Measurements from ENCODE around the gene SELL.

The SELL gene

DNA sequence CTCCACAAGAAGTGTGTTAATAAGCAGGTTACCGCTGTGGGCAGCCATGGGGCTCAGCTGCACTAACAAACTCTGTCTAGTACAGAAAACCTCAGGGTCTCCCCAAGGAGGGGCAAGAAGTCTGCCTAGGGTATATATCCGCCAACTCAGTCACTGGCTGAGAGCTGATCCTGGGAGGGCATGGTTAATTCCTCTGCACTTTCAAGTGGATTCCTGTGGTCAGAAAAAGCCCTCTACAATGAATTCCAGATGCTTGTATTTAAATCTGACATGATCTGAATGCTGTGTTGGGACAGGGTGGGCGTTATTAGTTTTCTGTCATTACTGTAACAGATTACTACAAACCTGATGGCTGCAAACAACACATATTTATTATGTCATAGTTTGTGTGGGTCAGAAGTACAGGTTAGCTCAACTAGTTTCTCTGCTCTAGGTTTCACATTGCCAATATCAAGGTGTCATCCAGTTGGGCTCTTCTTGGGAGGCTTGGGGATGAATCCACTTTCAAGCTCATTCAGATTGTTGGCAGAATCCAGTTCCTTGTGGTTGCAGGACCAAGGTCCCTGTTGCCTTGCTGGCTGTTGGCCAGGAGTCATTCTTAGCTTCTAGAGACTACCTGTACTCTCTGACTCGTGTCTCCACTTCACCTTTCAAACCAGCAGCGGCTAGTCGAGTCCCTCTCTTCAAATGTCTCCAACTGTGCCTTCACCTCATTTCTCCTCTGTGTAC, 30.4 kb upstream of the SELL start:
- in situ Hi-C loops (cut with MboI; ENCODE audit: low pct_unique_long_range_greater_than_20kb, low sequenced_read_pairs, unreplicated experiment): no loop called here
- TF ChIP-seq, protein P1, sequence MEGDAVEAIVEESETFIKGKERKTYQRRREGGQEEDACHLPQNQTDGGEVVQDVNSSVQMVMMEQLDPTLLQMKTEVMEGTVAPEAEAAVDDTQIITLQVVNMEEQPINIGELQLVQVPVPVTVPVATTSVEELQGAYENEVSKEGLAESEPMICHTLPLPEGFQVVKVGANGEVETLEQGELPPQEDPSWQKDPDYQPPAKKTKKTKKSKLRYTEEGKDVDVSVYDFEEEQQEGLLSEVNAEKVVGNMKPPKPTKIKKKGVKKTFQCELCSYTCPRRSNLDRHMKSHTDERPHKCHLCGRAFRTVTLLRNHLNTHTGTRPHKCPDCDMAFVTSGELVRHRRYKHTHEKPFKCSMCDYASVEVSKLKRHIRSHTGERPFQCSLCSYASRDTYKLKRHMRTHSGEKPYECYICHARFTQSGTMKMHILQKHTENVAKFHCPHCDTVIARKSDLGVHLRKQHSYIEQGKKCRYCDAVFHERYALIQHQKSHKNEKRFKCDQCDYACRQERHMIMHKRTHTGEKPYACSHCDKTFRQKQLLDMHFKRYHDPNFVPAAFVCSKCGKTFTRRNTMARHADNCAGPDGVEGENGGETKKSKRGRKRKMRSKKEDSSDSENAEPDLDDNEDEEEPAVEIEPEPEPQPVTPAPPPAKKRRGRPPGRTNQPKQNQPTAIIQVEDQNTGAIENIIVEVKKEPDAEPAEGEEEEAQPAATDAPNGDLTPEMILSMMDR (IDR thresholded peaks at IDR 0.05; ENCODE audit: extremely low read depth, insufficient read depth, missing control alignments): no peak
- no peak for DNase-seq (ENCODE audit: low spot score)

DNA sequence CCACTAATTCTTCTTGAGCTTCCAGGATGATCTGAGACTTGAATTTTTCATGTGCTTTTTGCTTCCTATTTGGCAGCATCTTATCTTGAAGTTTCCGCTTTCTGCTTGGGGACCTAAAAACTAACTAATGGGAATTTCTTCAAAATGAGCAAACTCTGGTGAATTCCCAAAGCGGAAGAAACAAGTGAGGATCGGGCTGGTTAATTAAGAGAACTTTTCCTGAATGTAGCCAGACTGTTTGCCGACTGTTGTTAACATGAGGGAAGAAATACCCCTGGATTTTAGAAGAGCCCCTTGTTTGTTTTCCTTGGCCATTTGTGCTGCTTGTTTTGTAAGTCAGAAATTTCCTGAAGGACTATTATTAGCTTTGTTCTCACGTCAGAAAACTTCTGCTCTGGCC, 28.6 kb upstream of the SELL start:
- no peak for DNase-seq (ENCODE audit: low spot score)
- in situ Hi-C loops (cut with MboI; ENCODE audit: low pct_unique_long_range_greater_than_20kb, low sequenced_read_pairs, unreplicated experiment): no loop called here
- TF ChIP-seq, protein P1 (IDR thresholded peaks at IDR 0.05; ENCODE audit: extremely low read depth, insufficient read depth, missing control alignments): no peak

DNA sequence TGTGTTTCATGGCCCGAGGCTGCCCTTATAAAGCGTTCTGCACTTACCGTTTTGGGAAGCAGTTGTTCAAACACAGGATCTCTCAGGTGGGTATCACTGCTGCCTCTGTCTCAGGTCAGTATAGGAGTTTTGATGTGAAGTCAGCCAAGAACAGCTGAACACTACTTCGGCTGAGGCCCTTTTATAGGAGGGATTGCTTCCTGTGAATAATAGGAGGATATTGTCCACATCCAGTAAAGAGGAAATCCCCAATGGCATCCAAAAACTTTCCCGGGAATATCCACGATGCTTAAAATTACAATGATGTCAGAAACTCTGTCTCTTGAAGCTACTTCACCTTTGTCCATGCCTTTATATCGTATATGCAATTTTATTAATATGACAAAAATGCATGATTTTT, 22.5 kb upstream of the SELL start, which contains the start of gene SELE:
Gene SELE, minus strand, starts transcription at position 156 of the 400 bp plus-strand sequence. CDS start 467 bp downstream, outside the sequence.
- in situ Hi-C loops (cut with MboI; ENCODE audit: low pct_unique_long_range_greater_than_20kb, low sequenced_read_pairs, unreplicated experiment): no loop called here
- no peak for DNase-seq (ENCODE audit: low spot score)
- TF ChIP-seq, protein P1 (IDR thresholded peaks at IDR 0.05; ENCODE audit: extremely low read depth, insufficient read depth, missing control alignments): no peak

DNA sequence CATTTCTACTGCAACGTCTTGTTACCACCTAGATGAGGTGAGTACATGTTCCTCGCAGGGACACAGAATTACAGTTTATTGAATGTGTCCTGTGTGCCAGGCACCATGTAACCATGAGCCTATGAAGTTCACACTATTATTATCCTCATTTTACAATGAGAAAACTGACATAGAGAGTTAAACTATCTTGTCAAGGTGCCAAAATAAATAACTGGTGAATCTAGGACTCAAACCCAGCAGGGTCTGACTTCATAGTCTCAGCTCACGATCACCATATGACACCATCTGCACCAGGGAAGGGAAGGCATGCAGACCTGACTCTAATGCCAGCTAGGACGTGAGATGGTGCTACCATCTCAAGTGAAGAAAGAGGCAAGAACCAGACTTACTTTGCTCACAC, 20.0 kb upstream of the SELL start:
- DNase-seq (ENCODE audit: low spot score): no peak
- TF ChIP-seq, protein P1 (IDR thresholded peaks at IDR 0.05; ENCODE audit: extremely low read depth, insufficient read depth, missing control alignments): no peak
- in situ Hi-C loops (cut with MboI; ENCODE audit: low pct_unique_long_range_greater_than_20kb, low sequenced_read_pairs, unreplicated experiment): no loop called here

DNA sequence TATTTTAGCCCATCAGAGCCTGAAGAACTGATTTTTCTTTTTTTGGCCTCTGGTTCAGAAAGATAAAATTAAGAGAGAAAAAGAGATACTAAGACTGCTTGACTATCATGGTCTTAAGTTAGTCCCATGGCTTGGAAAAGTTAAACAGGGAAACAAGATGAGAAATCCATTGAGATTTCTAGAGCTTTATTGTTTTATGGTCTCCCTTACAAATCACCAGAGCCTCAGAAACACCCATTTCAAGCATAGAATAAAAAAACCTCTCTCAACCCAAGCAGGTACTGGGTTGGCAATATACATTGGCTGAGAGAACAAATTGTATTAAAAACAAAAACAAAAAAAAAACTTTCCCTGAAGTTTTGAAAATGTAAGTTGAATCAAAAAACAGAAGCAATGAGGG, 18.6 kb upstream of the SELL start:
- no peak for DNase-seq (ENCODE audit: low spot score)
- in situ Hi-C loops (cut with MboI; ENCODE audit: low pct_unique_long_range_greater_than_20kb, low sequenced_read_pairs, unreplicated experiment): no loop called here
- TF ChIP-seq, protein P1 (IDR thresholded peaks at IDR 0.05; ENCODE audit: extremely low read depth, insufficient read depth, missing control alignments): no peak

DNA sequence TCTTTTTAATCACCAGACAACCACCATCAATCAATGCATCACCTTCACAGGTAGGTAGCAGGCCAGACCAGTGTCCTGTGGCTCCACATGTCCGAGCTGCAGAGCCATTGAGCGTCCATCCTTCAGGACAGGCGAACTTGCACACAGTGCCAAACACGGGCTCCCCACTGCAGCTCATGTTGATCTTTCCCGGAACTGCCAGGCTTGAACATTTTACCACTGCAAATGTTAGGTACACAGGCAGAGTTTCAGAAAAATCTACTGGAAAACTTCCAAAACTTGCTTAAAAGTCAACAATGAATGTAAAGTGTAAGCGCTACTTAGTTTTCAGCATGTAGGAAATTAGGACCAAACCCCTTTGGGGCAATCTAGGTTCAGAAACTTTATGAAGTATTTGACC, 15.9 kb upstream of the SELL start:
- DNase-seq (ENCODE audit: low spot score): no peak
- in situ Hi-C loops (cut with MboI; ENCODE audit: low pct_unique_long_range_greater_than_20kb, low sequenced_read_pairs, unreplicated experiment): no loop called here
- TF ChIP-seq, protein P1 (IDR thresholded peaks at IDR 0.05; ENCODE audit: extremely low read depth, insufficient read depth, missing control alignments): no peak
